Osteoblast (primary cell): Measurements from ENCODE around the gene UST. TPM values are rescaled to one million over a fixed set of nuclear protein-coding genes. Genes with fewer than 3 reads are reported as not detected.

Experiments
- DNase-seq: peaks from one replicate; pipeline ENCODE4 v3.0.0; 2011; ENCODE audit warnings: low spot score, mixed read lengths; ENCODE audit not compliant: insufficient read length; ENCODE audit errors: missing footprints
- H2AFZ ChIP-seq: 2 replicates; pipeline ENCODE4 v1.6.0; 2011; ENCODE audit warnings: mild to moderate bottlenecking, low read length
- H3K27ac ChIP-seq: 2 replicates; pipeline ENCODE4 v1.5.1; 2011; ENCODE audit warnings: mild to moderate bottlenecking, low read depth, low read length, moderate library complexity
- H3K27me3 ChIP-seq: 2 replicates; pipeline ENCODE4 v1.6.0; 2012; ENCODE audit warnings: mild to moderate bottlenecking, control low read depth, inconsistent platforms, low read length, moderate library complexity; ENCODE audit not compliant: insufficient read depth
- H3K36me3 ChIP-seq: 2 replicates; pipeline ENCODE4 v1.5.1; 2011; ENCODE audit warnings: mild to moderate bottlenecking, low read length, control low read depth, moderate library complexity; ENCODE audit not compliant: insufficient read depth
- H3K4me1 ChIP-seq: 2 replicates; pipeline ENCODE4 v1.5.1; 2011; ENCODE audit warnings: mild to moderate bottlenecking, low read length, control low read depth, moderate library complexity; ENCODE audit not compliant: insufficient read depth
- H3K4me2 ChIP-seq: 2 replicates; pipeline ENCODE4 v1.6.0; 2011; ENCODE audit warnings: mild to moderate bottlenecking, low read length; ENCODE audit not compliant: insufficient read depth
- H3K4me3 ChIP-seq: fragments of 200-600 bp; sonication (generic); 3 replicates; pipeline ENCODE4 v1.5.1; 2012; ENCODE audit warnings: mild to moderate bottlenecking, low read length, inconsistent platforms; ENCODE audit not compliant: insufficient read depth
- H3K79me2 ChIP-seq: 2 replicates; pipeline ENCODE4 v1.6.0; 2012; ENCODE audit warnings: mild to moderate bottlenecking, low read length, control low read depth, inconsistent platforms; ENCODE audit not compliant: insufficient read depth
- H3K9me3 ChIP-seq: 2 replicates; pipeline ENCODE4 v1.5.1; 2011; ENCODE audit warnings: low read depth, low read length, control low read depth
- H4K20me1 ChIP-seq: 2 replicates; pipeline ENCODE4 v1.6.0; 2012; ENCODE audit warnings: mild to moderate bottlenecking, low read length, control low read depth; ENCODE audit not compliant: insufficient read depth
- total RNA-seq: library from RNA; depleted of rRNA; stranded (reverse); fragments of >200 nt; gene quantifications from 2 replicates; pipeline ENCODE4 v1.2.3, GENCODE V29; 2012
- TF ChIP-seq, protein P1 (sequence below): IDR thresholded peaks from 2 replicates; pipeline ENCODE4 v1.5.1; 2011; ENCODE audit warnings: mild to moderate bottlenecking, low read depth, low read length, moderate library complexity; ENCODE audit errors: extremely low read depth

Gene UST
- total RNA-seq, 1 donor = 18.1 TPM

DNA sequence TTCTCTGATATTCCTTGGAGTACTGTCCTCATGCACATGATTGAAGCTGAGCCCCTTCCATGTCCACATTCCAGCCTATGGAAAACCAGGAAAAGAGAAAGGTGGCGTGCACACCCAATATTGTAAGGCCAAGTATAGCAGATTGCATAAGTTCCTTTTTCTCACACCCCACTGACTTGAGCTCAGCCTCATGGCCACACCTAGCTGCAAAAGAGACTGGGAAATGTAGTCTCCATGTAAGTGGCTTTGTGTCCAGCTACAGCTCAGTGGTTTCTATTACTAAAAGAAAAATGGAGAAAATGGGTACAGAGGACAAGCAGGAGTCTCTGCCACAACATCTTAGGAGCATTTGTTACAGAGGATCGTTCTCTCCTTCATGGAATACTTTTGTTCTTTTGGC is 10.8 kb upstream of the UST start:
- no peaks in the 10 kb centered on the region for H3K27me3 ChIP-seq
- H3K27ac ChIP-seq = no peak overlapping the region
- H2AFZ ChIP-seq = no peak overlapping the region
- H3K4me1 ChIP-seq = peaks cover 2% of the 10 kb centered on the region
- no peaks in the 10 kb centered on the region for H3K9me3 ChIP-seq
- no peaks in the 10 kb centered on the region for H4K20me1 ChIP-seq
- H3K4me3 ChIP-seq = no peak overlapping the region
- TF ChIP-seq, protein P1, sequence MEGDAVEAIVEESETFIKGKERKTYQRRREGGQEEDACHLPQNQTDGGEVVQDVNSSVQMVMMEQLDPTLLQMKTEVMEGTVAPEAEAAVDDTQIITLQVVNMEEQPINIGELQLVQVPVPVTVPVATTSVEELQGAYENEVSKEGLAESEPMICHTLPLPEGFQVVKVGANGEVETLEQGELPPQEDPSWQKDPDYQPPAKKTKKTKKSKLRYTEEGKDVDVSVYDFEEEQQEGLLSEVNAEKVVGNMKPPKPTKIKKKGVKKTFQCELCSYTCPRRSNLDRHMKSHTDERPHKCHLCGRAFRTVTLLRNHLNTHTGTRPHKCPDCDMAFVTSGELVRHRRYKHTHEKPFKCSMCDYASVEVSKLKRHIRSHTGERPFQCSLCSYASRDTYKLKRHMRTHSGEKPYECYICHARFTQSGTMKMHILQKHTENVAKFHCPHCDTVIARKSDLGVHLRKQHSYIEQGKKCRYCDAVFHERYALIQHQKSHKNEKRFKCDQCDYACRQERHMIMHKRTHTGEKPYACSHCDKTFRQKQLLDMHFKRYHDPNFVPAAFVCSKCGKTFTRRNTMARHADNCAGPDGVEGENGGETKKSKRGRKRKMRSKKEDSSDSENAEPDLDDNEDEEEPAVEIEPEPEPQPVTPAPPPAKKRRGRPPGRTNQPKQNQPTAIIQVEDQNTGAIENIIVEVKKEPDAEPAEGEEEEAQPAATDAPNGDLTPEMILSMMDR = no peak
- no peaks in the 10 kb centered on the region for H3K36me3 ChIP-seq
- H3K79me2 ChIP-seq = no peaks in the 10 kb centered on the region
- no peak for DNase-seq
- H3K4me2 ChIP-seq = no peak overlapping the region

DNA sequence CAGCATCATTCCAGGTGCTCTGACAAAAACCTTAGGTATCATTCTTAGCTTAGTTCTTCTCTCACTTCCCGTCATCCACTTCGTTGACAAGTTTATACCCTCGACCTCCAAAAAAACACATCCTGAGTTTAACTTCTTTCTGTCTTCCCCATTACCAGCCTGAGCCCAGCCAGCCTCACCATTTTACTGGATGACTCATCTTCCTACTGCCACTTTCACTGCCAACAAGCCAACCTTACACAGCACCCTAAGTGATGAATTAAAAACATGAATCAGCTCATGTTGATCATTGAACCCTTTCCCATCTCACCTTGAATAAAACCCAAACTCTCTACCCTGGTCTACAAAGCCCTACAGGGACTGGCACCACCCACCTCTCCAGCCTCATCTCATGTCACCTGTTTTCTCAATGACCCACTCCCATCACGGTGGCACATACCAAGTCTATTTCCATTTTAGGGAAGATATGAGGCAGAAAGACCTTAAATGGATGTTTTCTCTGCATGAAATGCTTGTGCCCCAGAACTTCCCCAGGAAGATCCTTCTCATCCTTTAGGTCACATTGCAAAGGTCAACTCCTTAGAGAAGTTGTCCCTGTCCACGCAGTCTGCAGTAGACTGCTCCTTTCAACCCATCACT is 9.9 kb upstream of the UST start:
- Histone ChIP-seq H3K9me3 (no peaks in the 10 kb centered on the region), H3K36me3 (no peaks in the 10 kb centered on the region), H3K4me1 (peaks cover 2% of the 10 kb centered on the region), H4K20me1 (no peaks in the 10 kb centered on the region), H3K27me3 (no peaks in the 10 kb centered on the region), H2AFZ (no peak overlapping the region), H3K79me2 (no peaks in the 10 kb centered on the region), H3K4me2 (no peak overlapping the region), H3K27ac (no peak overlapping the region), H3K4me3 (no peak overlapping the region)
- no peak for DNase-seq
- TF ChIP-seq, protein P1 = no peak

DNA sequence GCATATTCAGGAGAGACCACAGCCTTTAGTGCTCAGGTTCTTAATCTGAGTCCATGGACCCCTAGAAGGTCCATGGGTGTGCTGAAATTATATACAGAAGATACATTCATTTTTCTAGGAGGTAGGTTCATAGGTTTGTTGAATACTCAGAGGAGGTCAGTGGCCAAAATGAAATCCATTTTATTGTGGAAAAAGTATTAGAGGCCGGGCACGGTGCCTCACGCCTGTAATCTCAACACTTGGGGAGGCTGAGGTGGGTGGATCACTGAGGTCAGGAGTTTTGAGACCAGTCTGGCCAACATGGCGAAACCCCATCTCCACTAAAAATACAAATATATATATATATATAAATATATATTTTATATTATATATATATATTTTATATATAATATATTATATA is 9.0 kb upstream of the UST start:
- TF ChIP-seq, protein P1 = no peak
- Histone ChIP-seq H3K36me3 (no peaks in the 10 kb centered on the region), H3K27me3 (no peaks in the 10 kb centered on the region)

DNA sequence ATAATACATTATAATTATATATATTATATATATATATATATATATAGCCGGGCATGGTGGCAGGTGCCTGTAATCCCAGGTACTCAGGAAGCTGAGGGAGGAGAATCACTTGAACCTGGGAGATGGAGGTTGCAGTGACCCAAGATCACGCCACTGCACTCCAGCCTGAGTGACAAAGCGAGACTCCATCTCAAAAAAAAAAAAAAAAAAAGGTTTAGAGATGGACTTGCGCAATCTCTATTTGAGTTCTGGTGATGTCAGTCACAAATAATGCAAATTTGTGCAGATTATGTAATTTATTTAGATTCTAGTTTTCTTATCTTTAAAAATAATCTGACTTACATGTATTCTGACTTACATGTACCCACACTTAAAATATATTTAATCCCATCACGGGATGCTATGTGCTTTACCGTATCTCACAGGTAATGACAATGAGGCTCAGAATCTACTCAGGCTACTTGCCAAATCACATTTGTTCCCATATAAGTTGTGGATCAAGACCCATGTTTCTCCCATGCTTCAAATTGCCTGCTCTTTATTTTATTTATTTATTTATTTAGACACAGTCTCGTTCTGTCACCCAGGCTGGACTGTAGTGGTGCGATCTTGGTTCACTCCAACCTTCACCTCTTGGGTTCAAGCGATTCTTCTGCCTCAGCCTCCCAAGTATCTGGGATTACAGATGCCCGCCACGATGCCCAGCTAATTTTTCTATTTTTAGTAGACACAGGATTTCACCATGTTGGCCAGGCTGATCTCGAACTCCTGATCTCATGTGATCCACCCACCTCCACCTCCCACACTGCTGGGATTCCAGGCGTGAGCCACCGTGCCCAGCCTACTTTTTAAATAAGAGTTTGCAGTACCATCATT is 7.6 kb upstream of the UST start:
- H3K27me3 ChIP-seq = no peaks in the 10 kb centered on the region
- H2AFZ ChIP-seq = no peak overlapping the region
- H4K20me1 ChIP-seq = no peaks in the 10 kb centered on the region
- no peak overlapping the region for H3K4me3 ChIP-seq
- no peak overlapping the region for H3K4me2 ChIP-seq
- H3K9me3 ChIP-seq = no peaks in the 10 kb centered on the region
- peaks cover 2% of the 10 kb centered on the region for H3K4me1 ChIP-seq
- no peaks in the 10 kb centered on the region for H3K79me2 ChIP-seq
- TF ChIP-seq, protein P1 = no peak
- H3K27ac ChIP-seq = no peak overlapping the region
- no peak for DNase-seq
- no peaks in the 10 kb centered on the region for H3K36me3 ChIP-seq

More for the DNA sequence above, 9.0 kb upstream of the UST start:
- Histone ChIP-seq H3K79me2 (no peaks in the 10 kb centered on the region), H2AFZ (no peak overlapping the region), H3K4me3 (no peak overlapping the region), H4K20me1 (no peaks in the 10 kb centered on the region), H3K4me1 (peaks cover 2% of the 10 kb centered on the region), H3K9me3 (no peaks in the 10 kb centered on the region), H3K4me2 (no peak overlapping the region), H3K27ac (no peak overlapping the region)
- DNase-seq = no peak
